Left kidney (tissue), 2 donors: ENCODE data around the gene KLF4. TPM values are rescaled to one million over a fixed set of nuclear protein-coding genes. Genes with fewer than 3 reads are reported as not detected.
A peak's percentile ranks its signal among the peaks of the same experiment; 100 is the strongest.

ENCODE experiments used
- DNase-seq: peaks from one replicate; pipeline ENCODE4 v3.0.0-alpha.2; 2013
- polyA plus RNA-seq: library from polyadenylated mRNA; unstranded; fragments of 120-200 nt; gene quantifications from one replicate; pipeline ENCODE4 v1.2.1, GENCODE V29; 2013; ENCODE audit not compliant: insufficient read length

KLF4 gene
- polyA plus RNA-seq, 1 donor = 6.4 TPM

DNA sequence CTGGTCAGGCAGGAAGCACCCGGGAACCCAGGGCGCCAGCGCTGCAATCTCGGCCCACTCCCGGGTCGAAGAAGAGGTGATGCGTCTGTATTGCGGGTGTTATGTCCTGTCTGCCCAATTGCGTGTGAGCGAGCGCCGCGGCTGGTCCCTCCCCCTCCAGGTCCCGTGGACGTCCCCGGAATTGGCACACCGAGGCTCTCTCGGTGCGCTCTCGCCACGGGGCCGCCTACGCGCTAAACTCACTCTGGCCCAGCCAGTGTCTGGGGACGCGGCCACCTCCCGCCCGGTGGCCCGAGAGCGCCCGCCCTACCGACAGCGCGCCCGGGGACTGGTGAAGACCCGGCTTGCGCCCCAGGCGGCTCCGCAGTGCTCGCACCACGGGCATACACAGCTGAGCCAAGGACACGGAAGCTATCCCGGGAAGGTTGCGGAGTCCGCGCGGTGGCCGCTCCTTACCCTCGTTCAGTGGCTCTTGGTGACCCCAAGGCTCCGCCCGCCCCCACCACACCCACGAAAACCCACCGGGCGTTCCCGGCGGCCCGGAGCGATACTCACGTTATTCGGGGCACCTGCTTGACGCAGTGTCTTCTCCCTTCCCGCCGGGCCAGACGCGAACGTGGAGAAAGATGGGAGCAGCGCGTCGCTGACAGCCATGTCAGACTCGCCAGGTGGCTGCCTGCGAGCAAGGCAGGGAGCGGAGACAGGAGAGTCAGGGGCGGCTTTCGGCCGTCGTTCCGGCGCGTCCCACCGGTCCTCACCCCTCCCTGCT is 1.0 kb downstream of the KLF4 start:
- peak; percentile 24 for DNase-seq

DNA sequence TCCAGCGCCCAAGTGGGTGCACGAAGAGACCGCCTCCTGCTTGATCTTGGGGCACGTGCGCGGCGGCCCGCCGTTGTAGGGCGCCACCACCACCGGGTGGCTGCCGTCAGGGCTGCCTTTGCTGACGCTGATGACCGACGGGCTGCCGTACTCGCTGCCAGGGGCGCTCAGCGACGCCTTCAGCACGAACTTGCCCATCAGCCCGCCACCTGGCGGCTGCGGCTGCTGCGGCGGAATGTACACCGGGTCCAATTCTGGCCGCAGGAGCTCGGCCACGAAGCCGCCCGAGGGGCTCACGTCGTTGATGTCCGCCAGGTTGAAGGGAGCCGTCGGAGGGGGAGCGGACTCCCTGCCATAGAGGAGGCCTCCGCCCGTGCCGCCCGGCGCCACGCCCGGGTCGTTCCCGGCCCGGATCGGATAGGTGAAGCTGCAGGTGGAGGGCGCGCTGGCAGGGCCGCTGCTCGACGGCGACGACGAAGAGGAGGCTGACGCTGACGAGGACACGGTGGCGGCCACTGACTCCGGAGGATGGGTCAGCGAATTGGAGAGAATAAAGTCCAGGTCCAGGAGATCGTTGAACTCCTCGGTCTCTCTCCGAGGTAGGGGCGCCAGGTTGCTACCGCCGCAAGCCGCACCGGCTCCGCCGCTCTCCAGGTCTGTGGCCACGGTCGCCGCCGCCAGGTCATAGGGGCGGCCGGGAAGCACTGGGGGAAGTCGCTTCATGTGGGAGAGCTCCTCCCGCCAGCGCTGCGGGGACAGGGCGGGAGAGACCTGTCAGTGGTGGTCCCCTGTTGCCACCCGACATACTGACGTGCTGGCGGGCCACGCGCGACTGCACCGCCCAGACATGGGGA is 1.8 kb downstream of the KLF4 start:
- peak; percentile 71 for DNase-seq

DNA sequence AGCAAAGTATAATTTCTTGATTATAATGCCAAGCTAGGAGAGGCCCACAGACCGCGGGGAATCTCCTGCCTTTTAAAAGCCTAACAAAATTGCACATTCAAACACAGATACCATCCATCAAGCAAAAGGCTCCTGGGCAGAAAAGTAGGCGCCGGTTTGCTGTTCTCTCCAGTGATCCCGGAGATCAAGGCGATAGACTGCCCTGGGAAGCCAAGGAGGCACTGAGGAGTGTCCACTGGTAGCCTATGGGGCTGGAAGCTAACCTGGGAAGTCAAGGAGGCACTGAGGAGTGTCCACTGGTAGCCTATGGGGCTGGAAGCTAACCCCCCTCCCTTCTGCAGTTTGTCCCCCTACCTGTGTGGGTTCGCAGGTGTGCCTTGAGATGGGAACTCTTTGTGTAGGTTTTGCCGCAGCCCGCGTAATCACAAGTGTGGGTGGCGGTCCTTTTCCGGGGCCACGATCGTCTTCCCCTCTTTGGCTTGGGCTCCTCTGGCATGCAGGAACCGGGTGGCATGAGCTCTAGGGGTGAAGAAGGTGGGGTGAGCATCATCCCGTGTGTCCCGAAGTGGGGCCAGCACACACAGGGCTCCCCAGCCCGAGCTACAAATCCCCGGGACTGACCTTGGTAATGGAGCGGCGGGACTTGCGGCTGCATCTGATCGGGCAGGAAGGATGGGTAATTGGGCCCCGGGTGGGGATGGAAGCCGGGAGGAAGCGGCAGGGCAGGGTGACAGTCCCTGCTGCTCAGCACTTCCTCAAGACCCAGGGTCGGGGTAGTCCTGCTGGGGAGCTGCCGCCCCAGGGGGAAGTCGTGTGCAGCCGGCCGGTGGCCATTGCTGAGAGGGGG is 2.7 kb downstream of the KLF4 start:
- no peak for DNase-seq

DNA sequence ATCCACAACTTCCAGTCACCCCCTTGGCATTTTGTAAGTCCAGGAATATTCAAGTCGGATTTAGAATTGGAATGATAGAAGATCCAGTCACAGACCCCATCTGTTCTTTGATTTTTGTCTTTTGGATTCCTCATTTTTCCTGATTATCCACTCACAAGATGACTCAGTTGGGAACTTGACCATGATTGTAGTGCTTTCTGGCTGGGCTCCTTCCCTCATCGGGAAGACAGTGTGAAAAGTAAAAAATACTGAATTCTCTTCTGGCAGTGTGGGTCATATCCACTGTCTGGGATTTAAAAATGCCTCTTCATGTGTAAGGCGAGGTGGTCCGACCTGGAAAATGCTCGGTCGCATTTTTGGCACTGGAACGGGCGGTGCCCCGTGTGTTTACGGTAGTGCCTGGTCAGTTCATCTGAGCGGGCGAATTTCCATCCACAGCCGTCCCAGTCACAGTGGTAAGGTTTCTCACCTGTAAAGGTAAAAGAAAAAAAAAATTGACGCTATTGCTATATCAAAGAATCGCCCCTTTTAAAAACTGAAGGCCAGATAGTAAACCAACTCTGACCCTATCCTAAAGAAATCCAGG is 4.0 kb downstream of the KLF4 start:
- no peak for DNase-seq

DNA sequence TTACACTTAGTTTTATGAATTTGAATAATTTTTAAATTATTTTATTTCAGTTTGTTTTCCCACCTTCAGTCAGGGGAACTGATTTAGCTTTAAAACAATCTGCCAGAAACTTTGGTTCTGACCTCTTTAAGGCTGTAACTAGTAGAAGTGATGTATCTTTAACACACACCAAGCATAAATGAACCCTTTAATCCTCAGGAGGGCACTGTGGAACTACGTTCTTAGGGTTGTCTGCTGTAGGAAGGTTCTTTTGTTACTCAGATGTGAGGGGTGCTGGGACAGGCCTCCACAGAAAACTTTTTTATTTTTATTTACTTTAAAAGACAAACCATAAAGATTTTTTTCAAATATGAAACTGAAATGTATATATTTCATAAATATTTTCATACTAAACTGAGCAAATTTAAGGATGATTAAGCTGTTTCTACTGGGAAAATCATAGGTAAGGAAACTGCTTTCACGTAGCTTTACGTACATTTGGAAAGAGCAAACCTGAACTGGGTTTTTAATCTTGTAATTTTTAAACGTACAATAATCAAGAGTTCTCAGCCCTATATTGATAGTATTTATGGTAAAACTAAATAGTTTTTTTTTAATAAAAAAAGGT is 5.3 kb downstream of the KLF4 start:
- peak; percentile 79 for DNase-seq

DNA sequence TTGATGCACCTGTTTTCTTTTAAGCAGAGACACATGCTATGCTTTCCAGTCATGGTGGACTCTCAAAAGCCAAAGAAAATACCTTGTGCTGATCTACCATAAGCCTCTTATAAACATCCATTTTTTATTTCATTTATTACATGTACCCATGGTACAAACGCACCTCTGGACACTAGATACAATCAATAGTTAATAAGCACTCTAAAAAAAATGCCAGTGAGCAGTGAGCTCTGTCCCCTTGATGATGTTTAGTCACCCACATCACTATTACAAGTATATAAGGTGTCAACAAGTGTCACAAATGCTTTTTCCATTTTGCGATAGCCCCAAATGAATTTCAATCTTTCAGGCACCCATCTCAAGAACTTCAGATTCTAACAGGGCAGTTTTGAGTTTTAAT is 5.9 kb downstream of the KLF4 start:
- no peak for DNase-seq

DNA sequence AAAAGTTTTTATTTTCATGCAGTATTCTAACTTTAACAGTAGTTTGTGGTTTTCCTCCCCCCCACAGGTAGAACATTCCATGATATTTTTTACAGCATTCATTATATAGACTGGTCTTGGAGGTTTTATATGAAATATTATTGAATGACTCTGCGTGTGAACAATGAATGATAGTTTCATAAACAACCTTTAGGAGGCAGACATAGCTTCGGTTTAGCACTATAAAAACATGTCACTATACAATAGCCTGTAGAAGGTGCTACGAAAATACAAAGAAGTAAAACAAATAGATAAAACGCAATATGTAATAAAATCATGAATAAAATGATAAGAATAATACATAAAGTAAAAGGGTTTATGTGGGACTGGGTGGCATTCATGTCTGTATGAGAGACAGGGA is 8.5 kb downstream of the KLF4 start:
- DNase-seq = no peak

DNA sequence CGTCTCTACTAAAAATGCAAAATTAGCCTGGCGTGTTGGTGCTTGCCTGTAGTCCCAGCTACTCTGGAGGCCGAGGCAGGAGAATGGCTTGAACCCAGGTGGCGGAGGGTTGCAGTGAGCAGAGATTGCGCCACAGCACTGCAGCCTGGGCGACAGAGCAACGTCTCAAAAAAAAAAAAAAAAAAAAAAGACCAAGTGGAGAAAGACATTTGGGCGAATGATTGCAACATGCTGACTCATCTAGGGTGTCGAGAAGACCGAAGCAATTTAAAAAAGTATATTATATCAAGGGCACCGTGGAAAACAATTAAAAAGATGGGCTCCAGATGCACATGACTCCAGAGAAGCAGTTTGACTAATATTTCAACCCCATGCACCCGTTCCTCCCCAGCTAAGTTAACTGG is 9.2 kb downstream of the KLF4 start:
- DNase-seq = no peak

DNA sequence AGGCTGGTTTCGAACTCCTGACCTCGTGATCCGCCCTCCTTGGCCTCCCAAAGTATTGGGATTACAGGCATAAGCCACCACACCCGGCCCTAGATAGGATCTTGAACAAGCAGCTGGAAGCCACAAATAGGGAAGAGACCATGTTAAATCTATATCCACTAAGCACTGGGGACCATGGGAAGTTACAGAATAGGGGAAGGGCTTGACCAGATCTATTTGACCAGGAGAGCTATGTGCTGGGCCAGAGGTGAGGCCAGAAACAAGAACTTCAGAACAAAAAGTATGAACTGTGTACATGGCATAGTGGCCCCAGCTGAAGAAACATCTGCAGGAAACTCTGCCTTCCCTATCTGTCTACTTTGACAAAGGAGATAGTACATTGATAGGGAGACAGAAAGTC is 10.8 kb downstream of the KLF4 start:
- no peak for DNase-seq

DNA sequence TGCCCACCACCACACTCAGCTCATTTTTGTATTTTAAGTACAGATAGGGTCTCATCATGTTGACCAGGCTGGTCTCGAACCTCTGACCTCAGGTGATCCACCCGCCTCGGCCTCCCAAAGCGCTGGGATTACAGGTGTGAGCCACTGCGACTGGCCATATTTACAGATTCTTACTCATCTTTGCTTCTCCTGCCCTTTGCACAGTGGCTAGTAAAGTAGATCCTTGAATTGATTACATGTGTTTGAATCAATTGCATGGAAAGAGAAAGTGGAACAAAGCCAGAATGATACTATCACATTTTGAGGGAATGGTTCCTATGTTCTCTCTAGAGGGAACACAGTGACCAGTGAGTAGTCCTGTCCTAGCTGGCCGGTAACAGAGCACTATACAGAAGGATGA is 15.4 kb downstream of the KLF4 start:
- DNase-seq = no peak

DNA sequence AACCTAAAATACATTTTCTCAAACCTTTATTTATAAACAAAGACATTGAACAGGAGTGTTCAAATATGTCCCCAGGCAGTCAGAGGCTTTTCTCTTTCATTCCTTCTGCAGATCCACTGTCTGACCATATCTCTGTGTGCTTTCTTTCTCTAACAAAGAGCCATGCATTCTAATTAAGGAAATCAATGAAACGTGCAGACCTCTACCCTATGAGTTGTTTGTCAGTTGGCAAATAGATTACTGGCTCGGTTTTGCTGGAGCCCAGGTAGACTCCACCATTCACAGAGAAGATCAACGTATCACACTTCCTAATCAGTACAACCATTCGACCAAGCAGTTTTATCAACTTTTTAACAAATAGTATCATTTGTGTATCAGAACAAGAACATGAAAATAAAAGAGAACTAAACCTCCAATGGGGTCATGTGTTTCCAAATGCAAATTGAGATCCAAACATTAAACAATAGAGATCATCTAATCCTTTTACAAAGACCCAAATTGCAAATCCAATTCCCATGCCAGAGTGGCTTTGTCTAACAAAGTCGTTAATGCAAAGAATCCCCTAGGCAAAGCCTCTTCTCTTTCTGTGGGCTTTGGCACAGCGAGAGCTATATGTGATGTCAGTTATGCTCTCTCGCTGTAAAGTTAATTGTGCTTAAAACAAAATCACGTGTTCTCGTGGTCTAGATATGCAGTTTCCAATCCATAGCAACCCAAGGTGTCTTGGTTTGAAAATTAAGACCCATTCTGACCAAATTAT is 16.8 kb downstream of the KLF4 start:
- DNase-seq = peak; percentile 50

DNA sequence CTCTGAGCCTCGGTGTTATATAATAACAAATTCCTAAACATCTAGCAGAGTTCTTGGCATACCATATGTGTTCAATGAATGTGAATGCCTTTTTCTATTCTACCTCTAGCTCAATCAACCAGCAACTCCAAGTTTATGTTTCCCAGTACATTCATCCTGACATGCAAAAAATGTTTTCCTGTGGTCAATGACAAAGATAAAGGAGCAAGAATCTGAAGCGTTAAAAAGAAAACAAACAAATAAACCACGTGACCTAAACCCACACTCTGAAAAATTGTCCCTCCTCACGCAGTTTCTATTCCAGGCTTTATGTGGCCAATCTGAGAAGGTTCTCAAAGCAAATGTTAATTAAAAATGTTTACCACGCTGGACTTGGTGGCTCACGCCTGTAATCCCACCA is 18.0 kb downstream of the KLF4 start:
- DNase-seq = no peak

DNA sequence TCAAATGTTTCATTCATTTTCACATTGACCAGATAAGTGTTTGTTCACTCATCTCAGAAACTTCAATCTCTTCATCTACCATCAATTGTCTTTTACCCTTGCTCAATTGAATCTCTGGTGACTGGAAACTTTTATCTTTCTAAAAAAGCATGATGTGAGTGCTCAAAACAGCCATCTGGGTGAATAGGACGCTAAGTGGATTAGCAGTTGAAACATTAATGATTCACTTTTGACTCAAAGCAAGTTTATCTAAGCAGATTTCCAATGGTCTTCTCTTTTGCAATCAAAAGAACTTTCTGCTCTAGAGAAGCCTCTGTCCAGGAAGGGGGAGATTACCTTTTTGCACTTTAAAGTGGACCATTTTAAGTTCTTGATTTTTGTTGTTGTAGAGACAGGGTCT is 22.2 kb downstream of the KLF4 start:
- no peak for DNase-seq

DNA sequence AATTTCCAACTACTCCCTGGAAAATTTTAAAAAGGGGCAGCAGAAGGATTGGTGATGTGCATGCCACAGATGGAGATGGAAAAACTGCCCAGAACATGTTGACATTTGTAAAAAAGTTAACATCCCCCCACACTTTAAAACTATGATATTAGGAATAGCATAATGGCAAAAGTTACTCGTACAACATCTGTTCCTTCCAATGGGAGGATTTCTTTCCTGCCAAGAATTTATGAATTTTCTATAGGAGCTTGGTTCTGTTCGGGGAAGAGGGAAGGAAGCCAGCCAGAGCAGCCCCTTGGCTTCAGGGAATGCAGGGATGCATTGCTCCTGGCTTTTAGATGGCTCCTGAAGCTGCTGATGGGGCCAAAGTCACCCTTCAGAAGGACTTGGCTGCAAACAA is 22.7 kb downstream of the KLF4 start:
- DNase-seq = no peak

DNA sequence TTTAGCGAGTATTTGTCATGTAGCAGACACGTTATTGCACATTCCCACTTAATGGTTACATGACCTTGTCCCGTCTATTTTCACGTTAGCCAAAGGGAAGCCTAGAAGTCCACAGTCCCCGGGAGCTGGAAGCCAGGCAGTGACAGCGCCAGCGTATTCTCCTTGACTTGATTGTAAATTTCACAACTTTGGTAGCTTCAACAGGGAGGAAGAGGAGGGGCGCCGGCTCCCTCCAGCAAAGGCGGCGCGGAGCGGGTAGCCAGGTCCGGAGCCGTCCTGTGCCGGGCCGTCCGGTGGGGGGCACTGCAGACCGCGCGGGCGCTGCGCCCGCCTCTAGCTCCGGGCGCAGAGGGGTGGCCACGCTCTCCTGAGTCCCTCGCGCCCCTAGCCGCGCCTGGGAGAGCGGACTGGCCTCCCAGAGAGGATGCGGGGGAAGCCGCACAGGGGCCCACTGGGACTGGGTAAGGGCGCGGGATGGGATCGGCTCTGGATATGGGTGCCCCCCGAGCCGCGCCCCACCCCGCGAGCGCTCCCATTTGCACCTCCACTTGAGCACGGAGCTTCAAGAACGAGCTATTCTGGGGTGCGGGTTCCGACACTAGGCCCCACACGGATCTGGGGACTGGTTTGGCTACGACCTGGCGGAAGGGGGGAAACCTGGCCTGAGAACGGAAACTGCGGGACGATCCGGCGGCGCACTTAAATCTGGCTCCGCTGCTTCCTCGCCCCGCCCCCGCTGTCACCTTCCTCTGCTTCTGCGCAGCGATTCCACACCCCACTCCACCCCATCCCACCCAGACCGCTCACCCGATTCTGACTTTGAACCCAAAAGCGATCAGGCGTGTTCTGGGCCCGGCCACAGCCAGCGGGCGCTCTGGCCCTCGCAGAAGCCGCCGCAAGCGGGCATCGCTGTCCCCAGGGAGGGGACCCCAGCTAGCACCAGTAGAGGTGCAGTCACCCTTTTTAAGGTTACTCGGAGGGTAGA is 23.8 kb downstream of the KLF4 start:
- DNase-seq = peak; percentile 46

DNA sequence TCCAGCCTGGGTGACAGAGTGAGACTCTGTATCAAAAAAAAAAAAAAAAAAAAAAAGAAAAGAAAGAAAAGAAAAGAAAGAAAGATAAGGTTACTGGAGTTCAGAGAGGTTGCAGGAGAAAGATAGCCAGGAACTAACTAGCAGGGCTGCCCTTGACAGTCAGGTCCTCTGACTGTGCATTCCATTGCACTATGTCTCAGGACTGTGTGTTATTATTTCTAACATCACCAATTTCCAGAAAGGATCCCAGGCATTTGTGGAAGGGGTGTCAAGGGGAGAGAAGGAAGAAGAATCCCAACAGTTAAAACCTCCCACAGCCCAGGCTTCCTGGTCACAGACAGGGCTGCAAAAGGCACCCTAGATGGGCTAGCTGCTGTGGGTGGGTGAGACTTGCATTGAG is 25.1 kb downstream of the KLF4 start:
- DNase-seq = no peak

DNA sequence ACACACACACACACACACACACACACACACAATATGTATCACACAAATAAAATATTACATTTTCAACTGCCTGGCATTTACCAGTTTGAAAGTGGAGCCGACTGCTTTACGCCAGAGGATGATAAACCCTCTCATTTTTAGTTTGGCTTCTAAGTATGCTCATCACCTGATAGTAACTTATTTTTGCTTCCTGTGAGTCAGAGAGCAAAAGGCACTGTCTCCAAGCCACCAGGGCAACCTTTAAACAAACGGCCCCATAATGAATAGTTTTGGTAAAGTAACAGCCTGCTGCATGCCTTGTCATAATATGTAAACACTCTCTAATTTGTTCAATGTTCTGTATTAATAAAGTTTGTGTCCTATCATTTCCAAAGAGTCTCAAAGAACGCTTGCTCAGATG is 26.9 kb downstream of the KLF4 start:
- no peak for DNase-seq

DNA sequence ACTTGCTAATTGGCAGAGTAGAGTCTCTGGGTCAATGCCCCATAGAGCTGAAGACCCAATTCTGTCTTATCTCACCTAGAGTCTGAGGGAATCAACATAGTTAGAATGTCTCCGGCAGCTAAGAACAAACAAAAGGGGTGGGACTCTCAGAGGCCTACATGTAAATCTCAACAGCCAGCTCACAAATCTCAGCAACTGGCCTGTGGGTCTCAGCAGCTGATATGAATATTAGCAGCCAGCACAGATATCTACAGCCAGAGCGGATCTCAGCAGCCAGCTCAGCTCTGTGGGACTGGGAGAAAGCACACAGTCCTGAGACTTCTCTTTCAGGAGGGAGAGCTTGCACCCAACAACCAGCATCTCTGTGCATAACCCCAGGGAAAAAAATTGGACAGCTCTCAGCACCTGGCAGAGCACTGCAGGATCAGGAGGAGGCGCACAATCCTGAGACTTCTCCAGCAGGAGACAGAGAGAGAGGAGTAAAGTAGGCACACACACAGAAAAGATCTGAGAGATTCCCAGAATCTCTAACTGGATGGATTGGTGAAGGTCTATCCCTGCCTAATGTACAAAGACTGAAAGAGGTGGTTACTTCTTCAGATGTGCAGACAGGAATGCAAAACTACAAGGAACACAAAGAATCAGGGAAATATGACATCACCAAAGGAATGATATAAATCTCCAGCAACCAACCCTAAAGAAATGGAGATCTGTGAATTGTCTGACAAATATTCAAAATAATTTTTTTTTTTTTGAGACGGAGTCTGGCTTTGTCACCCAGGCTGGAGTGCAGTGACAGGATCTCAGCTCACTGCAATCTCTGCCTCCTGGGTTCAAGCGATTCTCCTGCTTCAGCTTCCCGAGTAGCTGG is 29.2 kb downstream of the KLF4 start:
- DNase-seq = no peak
